ENCODE measurements around the gene MT1E. TPM values are rescaled to one million over a fixed set of nuclear protein-coding genes. Genes with fewer than 3 reads are reported as not detected.
A peak's percentile ranks its signal among the peaks of the same experiment; 100 is the strongest.

The MT1E gene
- total and polyA plus RNA-seq, 2 of the 13 experiments (the other 11 are each of a cell fraction or from before 2014, with no cell fraction given), result 110 to 1,072 TPM

DNA sequence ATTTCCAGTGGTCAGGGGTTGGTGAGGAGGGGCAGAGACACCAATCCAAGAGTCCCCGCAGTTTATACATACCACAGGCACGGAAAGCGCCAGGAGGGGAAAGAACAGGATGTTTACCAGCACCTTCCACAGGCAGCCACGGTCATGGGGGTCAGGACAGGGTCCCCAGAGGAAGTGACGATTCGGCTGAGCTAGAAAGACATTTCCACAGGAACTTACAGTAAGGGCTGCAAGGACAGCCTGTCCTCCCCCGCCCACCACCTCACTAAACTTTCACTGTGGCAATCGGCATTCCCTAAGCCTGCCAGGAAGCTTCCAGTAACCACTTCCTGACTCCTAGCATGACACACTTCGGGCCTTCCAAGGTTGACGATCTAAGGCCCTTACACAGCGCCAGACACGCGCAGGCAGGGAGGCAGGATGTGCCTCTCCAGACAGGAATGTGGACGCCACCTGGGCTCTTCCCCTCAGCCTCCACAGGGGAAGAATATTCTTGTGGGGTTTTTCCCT is 18.4 kb upstream of the MT1E start (continued):
- TF ChIP-seq ZNF34 (CRISPR knock-in tag; IDR thresholded peaks at IDR 0.05; ENCODE audit: borderline replicate concordance) (peak; percentile 70; the same call in 1 of the 2 replicates), U2AF1 (optimal IDR thresholded peaks at IDR 0.05; ENCODE audit: low read depth, low read length) (no peak), KDM4B (CRISPR knock-in tag; IDR thresholded peaks at IDR 0.05) (peak; percentile 64; the same call in 1 of the 2 replicates), SP1 (IDR thresholded peaks at IDR 0.05) (no peak), SP1 (CRISPR knock-in tag; IDR thresholded peaks at IDR 0.05) (peak; percentile 41; the same call in 1 of the 2 replicates), MED8 (CRISPR knock-in tag; IDR thresholded peaks at IDR 0.05; ENCODE audit: insufficient replicate concordance) (peak; percentile 55), ZNF512B (CRISPR knock-in tag; IDR thresholded peaks at IDR 0.05; ENCODE audit: borderline replicate concordance) (no peak), ZNF253 (CRISPR knock-in tag; IDR thresholded peaks at IDR 0.05; ENCODE audit: borderline replicate concordance) (peak; percentile 98; the same call in 1 of the 2 replicates), KLF9 (CRISPR knock-in tag; IDR thresholded peaks at IDR 0.05; ENCODE audit: low read depth) (peak; percentile 90; the same call in 1 of the 2 replicates), PITX1 (CRISPR knock-in tag; IDR thresholded peaks at IDR 0.05) (peak; percentile 88), ZNF850 (CRISPR knock-in tag; conservative IDR thresholded peaks at IDR 0.05) (peak; percentile 72; the same call in 1 of the 2 replicates), ZKSCAN8 (CRISPR knock-in tag; IDR thresholded peaks at IDR 0.05; ENCODE audit: borderline replicate concordance) (peak; percentile 24), ESRRA (CRISPR knock-in tag; IDR thresholded peaks at IDR 0.05; ENCODE audit: low read depth) (peak; percentile 75), ZNF230 (CRISPR knock-in tag; IDR thresholded peaks at IDR 0.05) (no peak), KLF6 (CRISPR knock-in tag; IDR thresholded peaks at IDR 0.05) (peak; percentile 65), SOX5 (CRISPR knock-in tag; IDR thresholded peaks at IDR 0.05; ENCODE audit: borderline replicate concordance) (peak; percentile 70), HINFP (CRISPR knock-in tag; IDR thresholded peaks at IDR 0.05; ENCODE audit: low read depth) (peak; percentile 90), FOSL1 (CRISPR knock-in tag; IDR thresholded peaks at IDR 0.05; ENCODE audit: borderline replicate concordance) (0 out of 2 replicates have a peak, but pooled peaks have one; percentile 3), RFX5 (IDR thresholded peaks at IDR 0.05; ENCODE audit: low read depth, low read length) (0 out of 2 replicates have a peak, but pooled peaks have one; percentile 12), NFIC (IDR thresholded peaks at IDR 0.05; ENCODE audit: low read length) (peak; percentile 66; the same call in 1 of the 2 replicates), ZNF180 (CRISPR knock-in tag; IDR thresholded peaks at IDR 0.05; ENCODE audit: borderline replicate concordance, low read depth) (peak; percentile 61; the same call in 1 of the 2 replicates), NFKB2 (CRISPR knock-in tag; IDR thresholded peaks at IDR 0.05; ENCODE audit: borderline replicate concordance) (peak; percentile 93; the same call in 1 of the 2 replicates), KLF13 (CRISPR knock-in tag; IDR thresholded peaks at IDR 0.05) (no peak)
- TF ChIP-seq, protein P1, sequence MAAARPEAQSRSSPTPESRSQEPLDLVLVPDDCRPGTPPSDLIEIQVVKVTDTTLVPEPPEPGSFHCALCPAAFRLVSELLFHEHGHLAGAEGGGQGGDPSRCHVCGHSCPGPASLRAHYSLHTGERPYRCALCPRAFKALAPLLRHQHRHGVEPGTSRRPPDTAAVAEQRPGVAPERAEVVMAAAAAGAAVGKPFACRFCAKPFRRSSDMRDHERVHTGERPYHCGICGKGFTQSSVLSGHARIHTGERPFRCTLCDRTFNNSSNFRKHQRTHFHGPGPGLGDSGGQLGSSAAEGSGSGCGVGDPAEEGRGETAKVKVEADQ (CRISPR knock-in tag; IDR thresholded peaks at IDR 0.05; ENCODE audit: borderline replicate concordance), result no peak

Data from HepG2 (cell line).